ENCODE data around the gene PODN.

DNA sequence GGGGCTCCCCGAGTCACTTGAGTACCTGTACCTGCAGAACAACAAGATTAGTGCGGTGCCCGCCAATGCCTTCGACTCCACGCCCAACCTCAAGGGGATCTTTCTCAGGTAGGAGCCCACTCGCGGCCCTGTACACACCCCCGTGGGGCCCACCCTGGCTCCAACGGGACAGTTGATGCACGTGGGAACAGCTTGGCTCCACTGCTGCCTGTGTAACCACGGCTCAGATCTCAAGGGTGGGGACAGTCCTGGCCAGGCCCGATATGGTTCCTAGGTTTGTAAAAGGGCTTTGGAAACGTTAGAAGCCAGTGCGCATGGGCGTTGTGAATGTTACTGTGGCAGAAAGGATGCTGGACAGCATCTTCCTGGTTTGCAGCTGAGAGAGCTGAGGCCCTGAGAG is 18.8 kb downstream of the PODN start:
- no peak for TF ChIP-seq POLR2A (IDR thresholded peaks at IDR 0.05)
- TF ChIP-seq, protein P1, sequence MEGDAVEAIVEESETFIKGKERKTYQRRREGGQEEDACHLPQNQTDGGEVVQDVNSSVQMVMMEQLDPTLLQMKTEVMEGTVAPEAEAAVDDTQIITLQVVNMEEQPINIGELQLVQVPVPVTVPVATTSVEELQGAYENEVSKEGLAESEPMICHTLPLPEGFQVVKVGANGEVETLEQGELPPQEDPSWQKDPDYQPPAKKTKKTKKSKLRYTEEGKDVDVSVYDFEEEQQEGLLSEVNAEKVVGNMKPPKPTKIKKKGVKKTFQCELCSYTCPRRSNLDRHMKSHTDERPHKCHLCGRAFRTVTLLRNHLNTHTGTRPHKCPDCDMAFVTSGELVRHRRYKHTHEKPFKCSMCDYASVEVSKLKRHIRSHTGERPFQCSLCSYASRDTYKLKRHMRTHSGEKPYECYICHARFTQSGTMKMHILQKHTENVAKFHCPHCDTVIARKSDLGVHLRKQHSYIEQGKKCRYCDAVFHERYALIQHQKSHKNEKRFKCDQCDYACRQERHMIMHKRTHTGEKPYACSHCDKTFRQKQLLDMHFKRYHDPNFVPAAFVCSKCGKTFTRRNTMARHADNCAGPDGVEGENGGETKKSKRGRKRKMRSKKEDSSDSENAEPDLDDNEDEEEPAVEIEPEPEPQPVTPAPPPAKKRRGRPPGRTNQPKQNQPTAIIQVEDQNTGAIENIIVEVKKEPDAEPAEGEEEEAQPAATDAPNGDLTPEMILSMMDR (IDR thresholded peaks at IDR 0.05), result no peak
